A204.1 (cell line): ENCODE results near the gene NOP14.
"Not testable (repeated sequence)": the region's sequence is repeated elsewhere in the genome, so short reads cannot be mapped to it uniquely, and the experiment has no call there.

ENCODE experiments used
- FAIRE-seq: peaks from 2 replicates; lab custom pipeline; 2012; peaks lifted over from hg19 to GRCh38; lab: Jason Lieb, UNC

The NOP14 gene

DNA sequence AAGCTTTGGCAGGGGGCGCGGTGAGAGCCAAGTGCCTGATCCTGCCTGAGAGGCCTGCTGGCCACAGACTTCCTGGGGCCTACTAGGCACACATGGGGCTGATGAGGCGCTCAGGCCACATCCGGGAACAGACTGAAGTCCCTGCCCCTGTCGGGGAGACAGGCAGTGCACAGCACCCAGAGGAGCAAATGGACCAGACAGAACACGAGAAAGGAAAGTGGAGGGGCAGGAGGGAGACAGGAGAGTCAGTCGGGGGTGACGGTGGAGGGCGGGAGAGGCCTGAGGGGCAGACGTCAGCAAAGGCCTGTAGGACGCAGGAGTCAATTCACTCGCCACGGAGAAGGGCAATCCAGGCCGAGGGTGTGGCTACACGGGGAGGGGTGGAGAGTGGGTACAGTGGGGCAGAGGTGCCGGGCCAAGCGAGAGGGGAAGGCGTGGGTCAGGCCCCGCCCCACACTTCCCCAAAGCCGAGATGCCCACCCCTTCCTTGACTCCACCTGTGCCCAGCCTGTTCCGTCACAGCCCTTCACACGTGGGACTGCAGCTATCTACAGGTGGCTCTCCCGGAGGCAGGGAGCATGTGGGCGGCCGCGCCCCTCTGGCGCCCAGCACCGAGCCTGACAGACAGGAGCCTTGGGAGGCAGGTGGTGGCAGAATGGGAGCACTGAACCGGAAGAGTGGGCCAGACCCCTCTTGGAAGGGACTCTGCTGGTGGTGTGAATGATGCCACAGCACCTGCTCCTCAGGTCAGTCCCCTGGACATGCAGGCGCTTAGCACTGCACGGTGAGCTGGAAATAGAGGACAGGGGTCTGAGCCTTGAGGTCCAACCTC is 20.5 kb downstream of the NOP14 start:
- no peak for FAIRE-seq

DNA sequence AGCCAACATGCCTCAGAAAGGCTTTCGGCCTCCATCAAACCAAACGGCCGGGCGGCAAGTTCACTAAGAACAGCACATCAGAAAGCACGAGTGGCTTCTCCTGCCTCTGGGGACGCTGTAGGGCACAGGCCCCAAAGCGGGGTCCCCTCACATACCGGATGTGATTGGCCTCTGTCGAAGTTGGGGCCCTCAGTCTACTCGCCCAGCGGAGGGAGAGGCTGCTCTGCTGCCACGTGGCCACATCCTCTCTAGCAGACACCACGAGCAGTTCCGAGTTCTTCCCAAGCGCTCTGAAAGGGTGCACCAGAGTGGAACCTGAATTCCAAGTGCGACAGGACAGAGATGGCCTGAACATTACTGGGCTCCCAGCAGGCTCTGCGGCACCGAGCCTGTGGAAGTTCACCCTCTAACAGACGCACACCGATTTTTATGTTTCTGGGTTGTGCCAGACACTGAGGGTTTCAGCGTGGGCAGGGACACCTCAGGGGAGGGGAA is 21.1 kb downstream of the NOP14 start:
- no peak for FAIRE-seq

DNA sequence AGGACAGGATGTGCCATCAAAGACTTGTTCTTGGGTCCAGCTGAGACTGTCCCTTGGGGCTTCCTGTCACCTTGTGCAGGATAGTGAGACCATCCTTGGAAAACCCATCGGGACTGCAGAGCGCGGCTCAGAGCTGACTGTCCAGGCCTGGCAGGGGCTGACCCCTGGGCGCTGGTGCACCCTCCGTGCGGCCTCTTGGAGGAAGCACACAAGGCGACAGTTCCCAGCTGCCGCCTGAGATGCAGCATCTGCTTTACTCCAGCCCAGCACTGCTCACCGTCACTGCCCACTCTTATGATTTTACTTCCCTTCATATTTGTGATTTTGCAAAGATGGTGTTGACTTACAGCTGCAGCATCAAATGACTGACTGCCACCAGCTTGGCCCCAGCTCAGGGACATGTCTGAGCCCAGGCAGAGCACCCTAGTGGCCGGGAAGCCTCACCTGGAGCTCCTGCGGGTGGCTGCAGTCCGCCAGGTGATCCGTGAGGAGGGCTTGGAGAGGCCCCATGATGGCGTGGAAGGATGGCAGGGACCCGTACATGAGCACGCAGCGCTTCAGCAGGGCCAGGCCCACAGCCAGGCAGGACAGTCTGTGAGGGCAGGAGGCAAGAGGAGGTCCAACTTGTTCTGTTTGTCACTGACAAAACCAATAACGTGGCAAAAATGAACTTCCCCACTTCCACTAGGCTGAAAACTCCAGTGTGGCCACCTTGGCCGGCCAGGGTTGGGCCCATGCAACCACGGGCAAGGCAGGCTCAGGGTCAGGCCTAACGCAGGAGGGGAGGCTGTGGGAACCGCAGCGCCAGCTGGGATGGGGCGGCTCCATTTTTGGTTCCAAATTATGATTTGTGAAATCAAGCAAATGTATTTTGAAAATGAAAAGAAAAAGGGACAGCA is 21.8 kb downstream of the NOP14 start:
- FAIRE-seq: no peak

DNA sequence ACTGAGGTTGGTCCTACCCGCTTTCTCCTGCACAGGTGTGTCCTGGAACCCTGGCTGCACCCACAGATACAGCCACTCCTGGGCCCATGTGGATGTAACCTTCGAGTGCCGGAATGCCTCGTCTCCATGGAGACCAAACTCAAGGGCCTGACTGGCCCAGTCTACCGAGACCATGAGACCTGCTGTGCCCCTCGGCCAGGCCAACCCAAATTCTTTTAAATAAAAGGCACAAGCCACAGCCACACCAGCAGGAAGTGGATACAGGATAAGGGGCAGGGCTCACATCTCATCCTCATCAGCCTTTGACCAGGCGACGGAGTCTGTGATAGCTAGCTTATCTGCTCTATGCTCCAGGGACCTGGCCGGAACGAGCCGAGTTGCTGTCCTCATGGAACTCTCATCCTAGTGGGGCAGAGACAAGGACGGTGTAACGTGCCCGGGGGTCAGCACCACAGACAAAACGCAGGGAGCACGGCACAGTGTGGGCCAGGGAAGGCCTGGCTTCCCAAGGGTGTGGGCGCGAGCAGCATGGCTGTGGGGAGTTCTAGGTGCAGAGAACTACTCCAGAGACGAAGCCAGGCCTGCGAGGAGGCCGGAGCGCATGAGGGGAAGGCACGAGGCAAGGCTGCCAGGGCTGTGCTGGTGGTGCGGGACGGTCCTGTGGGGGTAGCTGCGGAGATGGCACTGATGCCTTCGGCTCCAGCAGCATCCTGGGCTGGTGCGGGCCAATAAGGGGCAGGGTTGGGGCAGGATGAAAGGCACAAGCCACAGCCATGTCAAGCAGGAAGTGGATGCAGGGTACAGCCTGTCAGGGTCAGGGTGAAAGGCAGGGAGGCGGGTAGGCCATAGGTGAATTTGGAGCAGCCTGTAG is 22.7 kb downstream of the NOP14 start:
- FAIRE-seq: no peak

DNA sequence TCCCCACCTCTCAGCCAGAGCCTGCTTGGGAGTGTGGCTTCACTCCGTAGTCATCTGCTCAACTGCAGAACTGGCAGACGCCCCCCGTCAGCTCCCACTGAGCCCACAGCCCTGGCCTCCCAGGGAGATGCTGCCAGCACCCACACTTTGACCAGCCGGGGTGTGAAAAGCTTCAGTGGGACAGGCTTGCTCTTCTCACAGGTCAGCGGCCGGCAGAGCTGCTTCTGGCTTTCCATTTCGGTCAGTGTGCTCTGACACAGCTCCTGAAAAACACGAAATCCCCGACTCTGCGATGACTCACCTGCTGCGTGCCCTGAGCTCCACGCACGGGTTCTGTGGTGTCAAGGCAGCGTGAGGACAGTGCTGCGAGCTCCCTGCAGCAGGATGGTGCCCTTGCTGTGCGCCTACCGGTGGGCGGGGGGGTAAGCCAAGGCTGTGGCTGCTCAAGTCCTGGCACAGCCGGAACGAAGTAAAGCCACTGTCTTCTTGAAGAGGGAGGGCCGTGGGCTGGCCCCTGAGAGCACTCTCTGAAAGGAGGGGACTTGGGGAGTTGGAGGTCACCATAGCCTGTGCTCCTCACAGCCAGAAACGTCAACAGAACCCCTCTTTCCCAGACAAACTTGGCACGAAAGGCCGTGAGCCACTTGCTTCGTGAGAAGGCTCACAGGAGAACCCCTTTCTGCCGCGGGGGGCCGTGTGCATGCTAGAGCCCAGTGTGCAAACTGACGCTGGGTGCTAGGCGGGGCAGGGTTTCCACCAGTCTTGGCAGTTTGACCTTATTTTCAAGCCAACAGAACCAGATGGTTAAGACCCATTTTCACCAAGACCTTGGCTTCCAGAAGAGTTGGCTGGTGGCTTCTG is 23.6 kb downstream of the NOP14 start:
- no peak for FAIRE-seq

DNA sequence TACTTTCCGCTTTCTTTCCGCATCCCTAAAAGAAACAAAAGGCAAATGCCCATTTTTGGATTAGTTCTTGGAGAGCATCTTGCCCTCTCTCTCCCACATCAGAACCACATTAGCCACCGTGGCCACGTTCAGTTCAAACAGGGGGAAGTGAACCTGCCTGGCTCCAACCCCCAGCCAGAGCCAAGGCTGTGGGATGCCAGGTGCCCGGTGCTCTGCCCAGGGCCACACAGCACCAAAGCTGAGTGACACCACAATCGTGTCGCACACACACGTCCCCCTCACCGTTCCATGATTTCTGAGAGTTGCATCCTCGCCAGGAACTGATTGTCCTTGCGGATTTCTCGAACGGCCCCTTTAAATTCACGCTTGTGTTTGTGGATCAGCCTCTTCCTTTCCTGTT is 24.3 kb downstream of the NOP14 start:
- FAIRE-seq: no peak

DNA sequence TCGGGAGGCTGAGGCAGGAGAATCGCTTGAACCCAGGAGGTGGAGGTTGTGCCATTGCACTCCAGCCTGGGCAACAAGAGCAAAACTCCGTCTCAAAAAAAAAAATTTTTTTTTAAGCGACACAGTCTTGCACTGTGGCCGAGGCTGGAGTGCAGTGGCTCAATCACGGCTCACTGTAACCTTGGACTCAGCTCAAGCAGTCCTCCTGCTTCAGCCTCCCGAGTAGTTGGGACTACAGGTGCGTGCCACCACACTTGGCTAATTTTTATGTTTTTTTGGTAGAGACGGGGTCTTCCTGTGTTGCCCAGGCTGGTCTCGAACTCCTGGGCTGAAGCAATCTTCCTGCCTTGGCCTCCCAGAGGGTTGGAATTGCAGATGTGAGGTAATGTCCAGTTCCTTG is 24.8 kb downstream of the NOP14 start:
- FAIRE-seq: not testable (repeated sequence)

DNA sequence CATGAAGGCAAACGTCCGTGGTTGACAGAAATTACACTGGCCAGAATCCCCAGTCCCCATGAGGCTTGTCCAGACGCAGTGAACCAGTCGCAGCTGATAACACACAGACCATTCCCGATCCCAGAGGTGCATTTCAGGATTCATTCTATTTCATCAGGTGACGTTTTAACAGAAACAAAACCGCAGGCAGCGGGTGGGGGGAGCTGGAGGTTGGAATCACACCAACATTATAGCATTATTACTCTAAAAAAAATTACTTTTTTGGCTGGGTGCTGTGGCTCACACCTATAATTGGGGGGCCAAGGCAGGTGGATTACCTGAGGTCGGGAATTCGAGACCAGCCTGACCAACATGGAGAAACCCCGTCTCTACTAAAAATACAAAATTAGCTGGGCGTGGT is 25.2 kb downstream of the NOP14 start:
- no peak for FAIRE-seq

DNA sequence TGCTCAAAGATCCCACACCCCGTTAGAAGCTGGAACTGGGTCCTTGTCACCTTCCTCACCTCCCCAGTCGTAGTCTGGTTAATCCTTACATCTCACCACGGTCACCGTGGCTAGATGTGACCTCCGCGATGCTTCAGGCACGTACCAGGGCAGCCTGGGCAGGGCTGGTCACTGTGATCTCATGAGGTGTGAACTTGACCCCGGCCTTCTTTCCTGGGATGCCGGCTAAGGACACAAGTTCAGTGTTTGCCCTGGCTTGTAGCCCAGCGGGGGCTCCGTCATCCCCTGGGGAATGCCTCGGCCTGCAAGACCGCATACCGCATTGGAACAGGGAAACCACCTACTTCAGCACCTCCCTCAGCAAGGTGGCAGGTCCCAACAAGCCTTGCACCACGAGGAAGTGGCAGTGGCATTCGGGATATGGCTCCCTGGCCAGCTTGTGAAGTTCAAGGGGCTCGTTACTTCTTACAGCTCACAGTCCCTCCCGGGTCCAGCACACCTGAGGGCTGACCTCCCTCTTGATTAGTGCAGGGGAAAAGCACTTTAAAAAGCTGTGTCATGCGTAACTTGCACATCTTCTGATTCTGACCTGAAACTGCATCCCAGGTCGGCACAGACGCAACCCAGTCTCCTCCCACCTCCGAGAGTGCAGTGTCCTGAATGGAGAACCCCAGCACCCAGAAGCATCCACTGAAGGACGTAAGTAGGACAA is 25.9 kb downstream of the NOP14 start:
- no peak for FAIRE-seq

DNA sequence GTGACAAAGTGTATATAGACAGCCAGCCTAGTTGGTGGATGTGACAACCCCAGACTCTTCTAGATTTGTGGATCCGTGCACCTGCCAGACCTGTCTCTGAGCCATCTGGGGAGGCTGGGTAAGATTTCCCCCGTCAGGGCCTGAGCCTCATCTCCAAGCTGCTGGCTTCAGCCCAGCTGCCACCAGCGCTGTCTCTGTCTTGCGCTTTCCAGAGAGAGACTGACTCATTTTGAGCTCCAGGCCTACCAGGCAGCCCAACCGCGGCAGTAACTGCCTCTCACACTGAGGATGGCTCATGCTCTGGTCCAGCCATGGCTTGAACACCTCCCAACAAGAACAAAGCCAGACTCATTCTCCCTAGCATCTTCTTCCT is 26.4 kb downstream of the NOP14 start:
- FAIRE-seq: no peak

DNA sequence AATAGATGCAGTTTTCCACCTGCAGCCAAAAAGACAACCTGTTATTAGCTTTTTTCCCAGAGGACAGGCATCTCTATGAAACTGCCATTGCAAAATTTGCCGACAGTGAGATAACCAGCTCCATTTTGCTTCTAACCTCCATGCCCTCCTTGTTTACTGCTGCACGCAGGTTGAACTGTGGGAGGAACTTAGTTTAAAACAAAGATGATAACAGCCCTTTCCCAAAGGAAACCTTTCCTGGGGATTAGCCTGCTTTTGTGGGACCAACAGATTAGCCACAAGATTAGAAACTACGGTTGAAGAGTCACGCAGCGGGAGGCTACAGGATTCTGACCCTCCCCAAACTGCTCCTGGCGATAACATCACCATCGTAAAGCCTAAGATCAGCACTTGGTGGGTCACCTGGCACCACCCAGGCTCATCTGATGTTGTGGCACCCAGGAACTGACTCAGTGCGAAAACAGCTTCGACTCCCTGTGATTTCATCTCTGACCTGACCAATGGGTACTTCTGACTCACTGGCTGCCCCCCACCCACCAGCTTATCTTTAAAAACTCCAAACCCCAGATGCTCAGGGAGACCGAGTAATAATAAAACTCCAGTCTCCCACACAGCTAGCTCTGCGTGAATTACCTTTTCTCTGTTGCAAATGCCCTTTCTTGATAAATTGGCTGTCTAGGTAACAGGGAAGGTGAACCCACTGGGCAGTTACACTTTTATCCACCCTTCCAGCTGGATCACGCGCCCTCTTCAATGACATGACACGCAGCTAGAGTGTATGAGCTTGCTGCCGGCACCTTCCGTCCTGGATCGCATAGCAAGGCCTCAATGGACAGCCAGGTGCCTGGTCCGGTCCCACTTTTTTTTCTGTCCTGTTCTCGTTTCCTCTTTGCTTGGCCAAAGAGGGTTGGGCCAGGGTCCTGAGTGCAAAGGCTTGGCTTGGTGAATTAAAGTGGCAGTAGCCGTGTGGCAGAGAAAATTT is 27.2 kb downstream of the NOP14 start:
- FAIRE-seq: no peak

DNA sequence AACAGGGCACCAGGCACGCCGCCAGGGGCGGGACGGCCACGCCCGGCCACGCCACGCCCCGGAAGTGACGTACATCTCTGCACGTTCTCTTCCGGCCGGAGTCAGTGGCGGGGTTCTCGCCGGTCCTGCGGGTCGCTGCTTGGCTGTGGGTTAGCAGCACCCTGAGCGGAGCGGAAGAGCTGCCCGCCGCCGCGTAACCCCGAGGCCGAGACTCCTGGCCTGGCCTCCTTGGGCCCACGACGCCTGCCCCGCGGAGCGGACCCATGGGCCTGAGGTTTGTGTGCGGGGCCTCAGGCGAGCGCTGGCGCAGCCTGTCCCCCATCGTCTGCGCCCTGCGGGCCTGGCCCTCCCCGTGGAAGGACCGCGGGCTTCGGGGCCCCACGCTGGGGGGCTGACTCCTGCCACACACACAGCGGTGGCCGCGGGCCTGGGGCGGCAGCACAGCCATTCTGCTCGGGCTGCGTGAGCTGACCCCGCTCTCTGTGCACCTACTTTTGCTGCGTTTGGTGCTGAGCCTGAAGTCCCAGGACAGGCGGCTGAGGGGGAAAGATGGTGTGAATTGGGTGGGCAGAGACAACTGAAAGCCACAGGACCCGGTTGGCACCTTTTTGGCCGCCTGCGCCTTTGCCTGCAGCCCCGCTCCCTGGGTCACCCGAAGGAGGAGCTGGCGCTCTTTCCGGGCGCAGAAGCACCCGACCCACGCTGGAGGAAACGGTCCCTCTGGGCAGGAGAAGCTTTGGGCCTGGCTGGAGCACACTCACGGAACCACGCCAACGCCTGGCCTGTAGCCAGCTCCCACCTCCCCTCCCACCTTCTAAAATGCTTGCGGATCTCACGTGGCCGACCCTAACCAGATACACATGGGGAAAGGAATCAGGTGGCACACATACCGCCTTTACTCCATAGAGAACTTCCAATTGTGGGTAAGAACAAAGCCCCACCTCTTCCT is 28.1 kb downstream of the NOP14 start:
- no peak for FAIRE-seq

DNA sequence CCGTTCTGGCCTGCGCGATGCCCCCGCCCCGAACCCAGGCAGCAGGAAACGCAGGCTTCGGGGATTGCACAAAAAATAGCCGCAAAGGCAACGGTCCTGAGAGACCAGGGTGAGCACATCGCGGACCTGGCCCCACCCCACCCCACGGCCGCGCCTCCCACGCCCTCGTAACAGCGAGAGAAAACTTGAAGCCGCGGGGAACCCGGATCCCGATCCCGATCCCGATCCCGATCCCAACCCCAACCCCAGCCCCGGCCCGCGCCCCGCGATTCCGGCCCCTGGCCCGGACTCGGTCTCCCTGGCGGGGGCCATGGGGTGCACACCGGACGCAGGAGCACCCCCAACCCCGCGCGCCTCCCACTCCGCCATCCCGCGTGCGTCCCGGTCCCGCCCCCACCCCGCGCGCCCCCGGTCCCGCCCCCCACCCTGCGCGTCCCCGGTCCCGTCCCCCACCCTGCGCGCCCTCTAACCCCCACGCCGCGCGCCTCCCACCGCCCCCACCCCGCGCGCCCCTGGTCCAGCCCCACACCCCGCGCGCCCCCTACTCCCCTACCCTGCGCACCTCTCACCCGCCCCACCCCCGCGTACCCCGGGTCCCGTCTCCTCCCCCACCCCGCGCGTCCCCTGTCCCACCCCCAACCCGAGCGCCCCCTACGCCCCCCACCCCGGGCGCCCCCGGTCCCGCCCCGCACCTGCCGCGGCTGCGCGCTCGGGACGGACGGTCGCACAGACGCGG is 29.0 kb downstream of the NOP14 start:
- FAIRE-seq: no peak

DNA sequence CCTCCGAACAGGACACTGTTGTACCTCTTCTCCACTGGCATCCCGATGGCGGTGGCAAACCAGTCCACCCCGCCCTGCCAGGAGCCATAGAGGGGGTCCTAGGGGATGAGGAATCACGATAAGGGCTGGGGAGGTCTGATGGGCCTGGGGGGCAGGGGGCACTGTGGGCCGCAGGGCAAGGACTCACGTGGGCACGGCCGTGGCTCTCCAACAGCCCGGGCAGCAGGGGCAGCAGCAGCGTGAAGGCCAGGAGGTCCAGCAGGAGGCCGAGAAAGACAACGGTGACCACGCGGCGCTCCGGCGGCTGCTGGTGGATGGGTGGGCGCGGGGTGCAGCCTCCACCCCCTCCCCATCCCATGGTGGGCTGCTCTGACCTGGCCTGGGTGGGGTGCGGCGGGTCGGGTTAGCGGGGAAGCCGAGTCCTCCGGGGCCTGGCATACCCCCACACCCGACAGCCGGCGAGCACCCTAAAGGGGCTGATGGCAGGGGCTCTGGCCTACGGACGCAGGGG is 29.6 kb downstream of the NOP14 start:
- FAIRE-seq: no peak

DNA sequence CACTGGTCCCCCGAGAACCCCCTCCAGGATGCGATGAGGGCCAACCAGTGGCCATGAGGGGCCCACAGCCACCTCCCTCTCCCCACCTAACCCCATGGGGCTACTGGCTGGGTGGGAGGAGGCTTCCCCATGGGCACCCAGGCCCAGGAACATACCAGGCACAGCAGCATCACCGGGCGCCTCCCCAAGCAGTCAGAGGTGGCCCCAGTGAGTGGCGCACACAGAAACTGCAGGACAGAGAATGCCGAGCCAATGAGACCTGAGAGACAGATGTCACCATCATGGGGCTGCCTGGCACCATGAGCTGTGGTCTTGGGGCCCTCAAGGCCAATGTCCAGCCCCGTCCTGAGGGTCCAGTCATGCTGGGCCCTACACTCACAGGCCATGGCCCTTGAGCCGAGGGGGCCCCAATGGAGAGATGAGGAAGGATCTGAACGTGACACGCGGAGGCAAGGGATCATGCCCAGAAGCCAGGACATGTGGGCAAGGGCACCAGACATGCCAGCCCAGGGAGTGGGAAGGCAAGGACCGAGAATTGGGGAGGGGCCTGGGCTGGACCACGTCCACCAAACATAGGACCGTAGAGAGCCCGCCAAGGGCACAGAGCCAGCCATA is 30.1 kb downstream of the NOP14 start:
- no peak for FAIRE-seq

DNA sequence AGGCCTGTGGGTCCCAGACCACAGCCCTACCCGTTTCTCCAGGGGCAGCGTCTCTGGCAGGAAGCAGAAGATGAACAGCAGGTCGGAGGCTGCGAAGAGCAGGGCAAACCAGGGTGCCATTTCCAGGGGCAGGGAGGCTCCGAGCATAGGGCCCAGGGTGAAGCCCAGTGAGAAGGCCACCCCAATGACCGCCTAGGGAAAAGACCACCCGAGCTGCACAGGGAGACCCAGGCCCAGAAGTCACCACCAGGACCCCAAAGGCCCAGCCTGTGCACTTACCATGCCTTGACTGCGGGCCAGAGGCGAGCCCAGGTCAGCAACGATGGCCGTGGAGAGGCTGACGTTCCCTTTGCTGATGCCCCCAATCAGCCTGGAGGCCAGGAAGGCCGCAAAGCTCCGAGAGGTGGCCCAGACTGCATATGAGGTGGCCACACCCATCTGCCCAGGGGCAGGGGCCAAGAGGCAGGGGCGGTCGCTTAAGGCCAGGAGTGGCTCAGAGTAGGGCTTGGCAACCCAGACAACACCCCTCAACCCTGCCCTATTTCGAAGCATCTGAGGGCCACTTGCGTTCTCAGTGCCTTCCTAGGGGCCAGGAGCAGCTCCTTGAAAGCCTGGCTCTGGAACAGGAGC is 30.8 kb downstream of the NOP14 start:
- FAIRE-seq: no peak
